Adrenal gland (tissue), 12 donors: ENCODE measurements around the gene ETV1. TPM values are rescaled to one million over a fixed set of nuclear protein-coding genes. Genes with fewer than 3 reads are reported as not detected.
"Not testable (repeated sequence)": the region's sequence is repeated elsewhere in the genome, so short reads cannot be mapped to it uniquely, and the experiment has no call there.

Experiments
- DNase-seq, 7 donors: peaks; one replicate each; pipeline ENCODE4 v3.0.0-alpha.2; 2019 to 2020
- H3K27ac ChIP-seq, 5 donors: fragments of 200-600 bp; sonication (generic) in 4 of 5; 1 replicate in 3 of 5; 2 replicates in 2 of 5; pipeline versions ENCODE4 v1.5.1 to v1.8.0; 2016 to 2020; ENCODE audit warnings: mild to moderate bottlenecking in 1 of 5
- H3K27me3 ChIP-seq: fragments of 200-600 bp; 2 replicates; pipeline ENCODE4 v1.8.0; 2021
- H3K36me3 ChIP-seq, 2 donors: fragments of 200-600 bp; replicated peaks in 1 of 2; 1 replicate in 1 of 2; 2 replicates in 1 of 2; pipeline versions ENCODE4 v1.5.1 to v1.8.0; 2018 to 2022
- H3K4me1 ChIP-seq, 2 donors: fragments of 200-600 bp; replicated peaks in 1 of 2; 1 replicate in 1 of 2; 2 replicates in 1 of 2; pipeline versions ENCODE4 v1.5.1 to v1.8.0; 2018 to 2021
- H3K4me3 ChIP-seq, 4 donors: fragments of 200-600 bp; sonication (generic) in 3 of 4; one replicate each; pipeline ENCODE4 v1.5.1; 2016 to 2018
- H3K9me3 ChIP-seq, 3 donors: fragments of 200-600 bp; sonication (generic) in 1 of 3; replicated peaks in 1 of 3; 1 replicate in 2 of 3; 2 replicates in 1 of 3; pipeline versions ENCODE4 v1.5.1 to v1.8.0; 2016 to 2021
- CTCF ChIP-seq, 6 experiments: fragments of 450-650 bp in 4 of 6; fragments of 200-600 bp in 2 of 6; sonication (generic) in 1 of 6; IDR thresholded peaks; 1 replicate in 5 of 6; 2 replicates in 1 of 6; pipeline versions ENCODE4 v1.5.1 to v1.8.0; 2016 to 2021; ENCODE audit warnings: antibody characterized with exemption in 6 of 6, mild to moderate bottlenecking in 2 of 6, moderate library complexity in 1 of 6
- POLR2A ChIP-seq, 2 donors: fragments of 450-650 bp; IDR thresholded peaks; one replicate each; pipeline ENCODE4 v1.6.1; 2017; ENCODE audit warnings: antibody characterized with exemption in 2 of 2, mild to moderate bottlenecking in 2 of 2, moderate library complexity in 1 of 2
- WGBS, 4 donors: extraction: QIAGEN DNeasy Blood & Tissue Kit in 2 of 4; methylation state at CpG; one replicate each; pipeline versions ENCODE4 v1.1.5 to v1.1.7; 2013 to 2017; 5-methylcytosine and 5-hydroxymethylcytosine counted together
- intact Hi-C, 2 donors: fragments of 100-400 bp; cut with DNase I; formaldehyde crosslinking; loops; one replicate each; pipeline versions ENCODE4 v1.14.1 to v1.15.0; 2022 to 2023
- polyA plus RNA-seq, 3 donors: library from polyadenylated mRNA; stranded (reverse); fragments of 200-250 nt in 2 of 3; fragments of 350-450 nt in 1 of 3; fragmentation: Illumina TruSeq in 1 of 3; extraction: RNeasy Lipid Tissue Mini Kit (QIAGEN cat#74804) in 1 of 3; gene quantifications; one replicate each; pipeline ENCODE4 v1.2.3, GENCODE V29; 2013 to 2014
- total RNA-seq, 9 donors: library from RNA; depleted of rRNA in 4 of 9; stranded (reverse); fragments of >200 nt in 4 of 9; fragments of 120-200 nt in 1 of 9; fragmentation: NEBNext Ultra II Directional in 1 of 9; extraction: Animal tissue kit (Norgen Biotek cat#: 25700) in 1 of 9; gene quantifications; one replicate each; pipeline versions ENCODE4 v1.1.0 to v1.2.4, GENCODE V29; 2013 to 2023
- donor health status: healthy with polysubstance abuse.
- donor health status: Bipolar disorder and iron deficiency.
- donor health status: DM: yes; HTN: yes; CAD: no.
- donor health status: DM: no; HTN: no; CAD: no.
- donor health status: DM: no; HTN: no; CAD: no.
- donor health status: DM: yes; HTN: yes; CAD: no.

The ETV1 gene
- total and polyA plus RNA-seq, 12 donors = 12.1 to 80.0 (median 34.0) TPM

- no peaks in the 10 kb centered on the region for H3K9me3 ChIP-seq
- WGBS, 4 donors = 96 to 100% (median 97%) methylated on average over 2 of the region's 2 CpGs
- H3K4me1 ChIP-seq = no peaks in the 10 kb centered on the region
- no peaks in the 10 kb centered on the region for H3K27me3 ChIP-seq
- H3K4me3 ChIP-seq = no peak overlapping the region
- H3K27ac ChIP-seq = no peak overlapping the region
- intact Hi-C loops = no loop called here
- no peak for TF ChIP-seq POLR2A (IDR thresholded peaks at IDR 0.05)
- TF ChIP-seq CTCF (IDR thresholded peaks at IDR 0.05) = no peak
- no peak for DNase-seq
- peaks cover 0 to 17% of the 10 kb centered on the region in 2 donors for H3K36me3 ChIP-seq
Observed at GRCh38 chr7:13932131-13932530, 57.3 kb downstream of the ETV1 start.

- WGBS, 4 donors = 21 to 30% (median 28%) methylated on average over 1 of the region's 1 CpG
Observed at GRCh38 chr7:13921062-13921461, 68.4 kb downstream of the ETV1 start.

GRCh38 chr7:13920053-13920697 lies 69.3 kb downstream of the ETV1 start:
- Histone ChIP-seq H3K4me1 (peaks cover 0 to 17% of the 10 kb centered on the region in 2 donors), H3K4me3 (no peak overlapping the region), H3K27me3 (no peaks in the 10 kb centered on the region), H3K36me3 (no peaks in the 10 kb centered on the region), H3K9me3 (no peaks in the 10 kb centered on the region), H3K27ac (peak overlapping the region in 2 of 5 donors; percentile 27 to 46)
- intact Hi-C loops = no loop called here
- no peak for TF ChIP-seq POLR2A (IDR thresholded peaks at IDR 0.05)
- TF ChIP-seq CTCF (IDR thresholded peaks at IDR 0.05) = no peak
- 55 to 67% (median 64%) methylated on average over 1 of the region's 1 CpG for WGBS, 4 donors
- peak in 5 of 7 donors; percentile 21 to 67 (median 38) for DNase-seq

More at GRCh38 chr7:13921062-13921461, 68.4 kb downstream of the ETV1 start:
- peaks cover 0 to 17% of the 10 kb centered on the region in 2 donors for H3K4me1 ChIP-seq
- TF ChIP-seq POLR2A (IDR thresholded peaks at IDR 0.05) (no peak), CTCF (IDR thresholded peaks at IDR 0.05) (no peak)
- no peaks in the 10 kb centered on the region for H3K27me3 ChIP-seq
- intact Hi-C loops = no loop called here
- no peaks in the 10 kb centered on the region for H3K9me3 ChIP-seq
- no peak for DNase-seq
- no peak overlapping the region for H3K4me3 ChIP-seq
- H3K36me3 ChIP-seq = no peaks in the 10 kb centered on the region
- H3K27ac ChIP-seq = no peak overlapping the region

- DNase-seq, H3K4me3 ChIP-seq, H3K27me3 ChIP-seq, intact Hi-C loops, H3K27ac ChIP-seq, H3K36me3 ChIP-seq, H3K9me3 ChIP-seq: not testable (repeated sequence)
- 91 to 100% (median 96%) methylated on average over 3 of the region's 3 CpGs for WGBS, 4 donors
- H3K4me1 ChIP-seq = peaks cover 0 to 20% of the 10 kb centered on the region in 2 donors
Observed at GRCh38 chr7:13918333-13918732, 71.1 kb downstream of the ETV1 start.

- DNase-seq, intact Hi-C loops, H3K27me3 ChIP-seq, H3K36me3 ChIP-seq, H3K9me3 ChIP-seq, H3K4me3 ChIP-seq, H3K27ac ChIP-seq: not testable (repeated sequence)
- 81 to 97% (median 83%) methylated on average over 7 of the region's 7 CpGs for WGBS, 4 donors
- peaks cover 0 to 32% of the 10 kb centered on the region in 2 donors for H3K4me1 ChIP-seq
Observed at GRCh38 chr7:13917103-13917502, 72.4 kb downstream of the ETV1 start.
